SK-N-SH (cell line): ENCODE data around the gene PKP1.

Source experiments
- GATA2 ChIP-seq: sonication (generic); formaldehyde crosslinking; IDR thresholded peaks from 2 replicates; pipeline ENCODE4 v1.5.0; 2020; ENCODE audit warnings: mild to moderate bottlenecking, missing genetic modification reagents
- RCOR1 ChIP-seq: fragments of 150-350 bp; IDR thresholded peaks from 2 replicates; pipeline ENCODE4 v1.6.1; 2017; ENCODE audit warnings: antibody characterized with exemption, low read length
- REST ChIP-seq: IDR thresholded peaks from 2 replicates; pipeline ENCODE4 v1.6.1; 2012; ENCODE audit warnings: mild to moderate bottlenecking, low read depth, low read length, moderate library complexity

- TF ChIP-seq REST: no peak
- peak; percentile 47 for TF ChIP-seq GATA2 (CRISPR knock-in tag)
- no peak for TF ChIP-seq RCOR1
These were observed 20.2 kb upstream of the PKP1 start for GRCh38 chr1:201262963-201263608.
